Stimulated activated CD8-positive, alpha-beta memory T cell treated with anti-CD3 and anti-CD28 coated beads, Interleukin-15, amount 100 ng/mL, for 4 hours (primary cell): ENCODE results near the gene TBC1D16.

ENCODE experiments used
- DNase-seq, 2 donors: peaks; one replicate each; pipeline ENCODE4 v3.0.0-alpha.2; 2020; ENCODE audit warnings: low read depth in 2 of 2

TBC1D16 gene

DNA sequence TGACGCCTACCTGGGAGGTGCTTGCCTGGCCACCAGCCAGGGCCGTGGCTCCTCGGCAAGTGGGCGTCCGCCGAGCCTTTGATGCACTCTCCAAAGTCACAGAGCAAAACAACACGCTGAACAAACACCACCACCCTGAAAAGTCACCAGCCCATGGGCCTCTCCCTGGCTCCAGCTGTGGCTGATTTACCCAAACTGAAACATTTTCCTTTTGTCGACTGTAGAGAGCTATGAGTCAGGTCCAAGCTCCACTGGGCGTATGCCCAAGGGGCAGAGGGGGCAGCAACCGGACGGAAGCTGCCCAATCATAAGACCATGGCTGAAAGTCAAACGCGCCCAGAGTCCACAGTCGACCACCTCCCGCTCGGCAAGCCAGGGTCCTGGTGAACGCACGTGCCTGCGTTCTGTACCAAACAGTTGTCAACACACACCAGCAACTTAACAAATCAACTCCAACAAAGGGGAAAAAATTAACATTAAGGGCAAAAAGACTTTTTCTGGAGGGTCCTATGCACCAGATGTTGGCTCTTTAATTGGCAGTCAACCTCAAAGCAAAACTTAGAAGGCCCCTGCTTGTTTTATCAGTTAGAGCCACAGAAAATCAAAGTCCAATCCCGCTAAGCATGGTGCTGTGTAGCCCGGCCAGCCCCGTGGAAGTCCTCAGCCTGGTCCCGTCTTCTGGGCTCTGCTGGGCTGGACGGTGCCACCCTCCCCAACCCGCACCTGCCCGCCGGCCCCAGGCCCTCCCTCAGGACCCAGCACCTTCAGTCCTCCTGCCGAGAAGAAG is 47.3 kb downstream of the TBC1D16 start:
- DNase-seq: no peak

DNA sequence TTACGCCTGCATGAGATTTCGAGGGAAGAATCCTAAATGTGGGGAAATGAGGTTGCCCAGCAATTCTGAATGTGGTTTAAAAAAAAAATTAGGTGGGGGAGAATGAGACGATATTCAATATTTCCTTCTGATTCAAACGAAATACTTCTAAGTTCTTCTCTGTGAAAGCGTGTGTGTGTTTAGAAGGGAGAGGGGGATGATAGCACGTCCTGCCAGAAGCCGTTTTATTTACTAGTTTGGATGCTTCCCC is 47.8 kb downstream of the TBC1D16 start:
- DNase-seq: no peak

DNA sequence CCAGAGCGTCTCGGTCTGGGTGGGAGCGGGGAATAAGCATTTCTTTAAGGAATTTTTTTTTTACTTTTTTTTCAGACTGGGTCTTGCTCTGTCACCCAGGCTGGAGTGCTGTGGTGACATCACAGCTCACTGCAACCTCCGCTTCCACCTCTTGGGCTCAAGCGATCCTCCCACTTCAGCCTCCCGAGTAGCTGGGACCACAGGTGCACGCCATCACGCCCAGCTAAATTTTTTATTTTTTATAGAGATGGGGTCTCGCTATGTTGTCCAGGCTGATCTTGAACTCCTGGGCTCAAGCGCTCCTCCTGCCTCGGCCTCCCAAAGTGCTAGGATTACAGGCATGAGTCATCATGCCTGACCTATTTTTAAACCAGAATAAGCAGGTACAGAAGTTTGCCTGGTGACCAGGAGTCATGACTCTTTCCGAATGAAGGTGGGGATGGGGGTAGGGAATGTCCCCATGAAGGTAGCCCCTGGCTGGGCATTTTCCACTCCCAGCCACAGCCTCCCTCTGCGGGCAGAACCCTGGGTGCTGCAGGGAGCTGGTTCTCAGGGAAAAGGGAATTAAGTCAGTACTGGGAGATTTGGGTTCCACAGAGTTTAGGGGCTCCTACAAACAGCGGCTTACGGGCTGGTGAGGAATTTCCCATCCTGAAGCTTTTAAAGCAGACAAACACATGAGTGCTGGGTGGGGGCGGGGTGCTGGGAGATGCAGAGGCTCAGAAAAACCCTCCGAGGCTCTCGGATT is 48.3 kb downstream of the TBC1D16 start:
- no peak for DNase-seq

DNA sequence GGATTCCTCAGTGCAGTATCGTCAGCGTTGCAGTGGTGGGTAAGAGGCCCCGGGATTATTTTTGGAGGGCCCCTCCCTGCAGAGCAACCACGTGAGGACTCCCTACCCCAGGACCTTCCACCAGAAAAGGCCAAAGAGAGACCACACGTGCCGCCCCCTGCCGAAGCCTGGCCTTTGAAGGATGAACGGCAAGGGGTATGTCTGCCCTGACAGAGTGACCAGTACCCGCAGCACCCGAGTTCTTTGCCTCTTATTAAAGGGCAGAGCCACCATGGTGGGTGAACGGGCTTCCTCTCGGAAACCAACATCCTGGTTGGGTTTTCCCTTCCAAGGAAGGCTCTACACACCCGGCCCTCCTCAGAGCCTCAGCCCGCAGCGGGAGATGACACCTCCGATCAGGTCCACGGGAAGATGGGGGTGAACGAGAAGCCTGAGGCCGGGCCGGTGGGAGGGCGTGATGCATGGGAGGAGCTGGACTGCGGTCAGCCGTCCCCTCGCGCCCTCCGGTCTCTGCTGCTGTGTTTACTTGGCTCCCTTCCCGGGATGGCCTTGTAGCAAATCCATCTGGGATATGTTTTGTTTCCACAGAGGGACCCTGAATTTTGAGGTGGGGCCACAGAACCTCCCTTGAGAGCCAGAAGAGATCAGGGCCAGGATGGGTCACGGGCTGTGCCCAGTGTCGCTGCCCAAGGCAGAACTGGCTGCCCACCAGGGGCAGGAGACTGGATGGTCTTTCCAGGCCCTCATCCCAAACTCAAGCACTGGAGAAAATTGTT is 49.1 kb downstream of the TBC1D16 start:
- no peak for DNase-seq

DNA sequence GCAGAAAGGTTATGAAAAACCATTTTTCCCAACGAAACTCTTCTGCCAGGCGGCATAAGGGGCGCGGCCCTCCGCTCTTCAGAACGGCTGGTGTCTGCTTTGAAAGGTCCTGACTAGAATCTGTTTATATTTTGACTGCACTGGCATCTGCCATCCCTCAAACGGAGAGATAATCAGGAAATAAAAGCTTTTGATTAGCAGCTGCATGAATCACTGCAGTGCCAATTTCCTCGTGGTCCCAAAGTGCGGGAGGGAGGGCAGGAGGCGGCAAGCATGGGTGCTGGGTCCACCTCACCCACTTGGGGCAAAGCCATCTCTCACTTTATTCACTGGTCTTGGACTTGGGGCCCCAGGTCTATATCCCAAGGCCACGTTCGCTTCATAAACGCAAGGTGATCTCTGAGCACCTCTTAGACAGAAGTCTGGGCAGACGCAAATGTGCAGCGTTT is 49.7 kb downstream of the TBC1D16 start:
- no peak for DNase-seq

DNA sequence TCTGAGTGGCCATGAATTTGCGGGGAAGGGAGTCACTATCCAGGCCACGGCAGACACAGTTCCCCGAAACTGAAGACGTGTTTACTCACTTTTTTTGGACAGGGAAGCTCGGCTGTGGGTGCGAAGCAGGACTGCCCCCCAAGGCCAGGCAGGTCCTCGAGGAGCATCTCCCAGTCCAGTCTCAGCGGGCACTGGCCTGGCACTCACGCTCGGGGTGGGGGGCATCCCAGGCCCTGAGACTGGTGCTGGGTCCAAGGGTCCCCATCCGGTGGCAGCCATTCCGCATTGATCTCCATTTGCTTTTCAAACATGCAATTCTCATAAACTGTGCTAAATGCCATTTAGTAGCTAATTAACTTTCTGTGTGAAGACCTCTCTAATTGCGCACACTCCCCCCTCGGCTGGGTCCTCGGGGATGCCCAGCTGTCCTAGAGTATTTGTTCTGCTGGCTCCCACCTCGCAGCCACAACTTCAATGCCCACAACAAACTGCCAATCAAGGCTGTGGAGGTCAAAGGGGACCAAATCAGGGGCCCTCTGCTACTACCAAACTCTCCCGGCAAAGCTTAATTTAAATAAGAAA is 50.2 kb downstream of the TBC1D16 start:
- no peak for DNase-seq

DNA sequence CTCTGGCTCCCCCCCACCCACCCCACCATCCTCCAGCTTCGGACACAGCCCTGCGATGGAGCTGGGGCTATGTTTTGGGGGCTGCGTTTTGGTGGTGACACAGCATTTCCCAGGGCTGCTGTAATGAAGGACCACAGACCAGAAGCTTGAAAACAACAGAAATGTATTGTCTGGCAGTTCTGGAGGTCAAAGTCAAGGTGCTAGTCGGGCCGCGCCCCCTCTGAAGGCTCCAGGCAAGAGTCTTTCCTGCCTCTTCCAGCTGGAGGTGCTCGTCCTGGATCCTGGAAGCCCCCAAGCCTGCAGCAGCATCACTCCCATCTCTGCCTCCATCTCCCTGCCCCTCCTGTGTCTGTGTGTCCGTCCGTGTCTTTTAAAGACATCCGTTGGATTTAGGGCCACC is 50.8 kb downstream of the TBC1D16 start:
- DNase-seq: no peak

DNA sequence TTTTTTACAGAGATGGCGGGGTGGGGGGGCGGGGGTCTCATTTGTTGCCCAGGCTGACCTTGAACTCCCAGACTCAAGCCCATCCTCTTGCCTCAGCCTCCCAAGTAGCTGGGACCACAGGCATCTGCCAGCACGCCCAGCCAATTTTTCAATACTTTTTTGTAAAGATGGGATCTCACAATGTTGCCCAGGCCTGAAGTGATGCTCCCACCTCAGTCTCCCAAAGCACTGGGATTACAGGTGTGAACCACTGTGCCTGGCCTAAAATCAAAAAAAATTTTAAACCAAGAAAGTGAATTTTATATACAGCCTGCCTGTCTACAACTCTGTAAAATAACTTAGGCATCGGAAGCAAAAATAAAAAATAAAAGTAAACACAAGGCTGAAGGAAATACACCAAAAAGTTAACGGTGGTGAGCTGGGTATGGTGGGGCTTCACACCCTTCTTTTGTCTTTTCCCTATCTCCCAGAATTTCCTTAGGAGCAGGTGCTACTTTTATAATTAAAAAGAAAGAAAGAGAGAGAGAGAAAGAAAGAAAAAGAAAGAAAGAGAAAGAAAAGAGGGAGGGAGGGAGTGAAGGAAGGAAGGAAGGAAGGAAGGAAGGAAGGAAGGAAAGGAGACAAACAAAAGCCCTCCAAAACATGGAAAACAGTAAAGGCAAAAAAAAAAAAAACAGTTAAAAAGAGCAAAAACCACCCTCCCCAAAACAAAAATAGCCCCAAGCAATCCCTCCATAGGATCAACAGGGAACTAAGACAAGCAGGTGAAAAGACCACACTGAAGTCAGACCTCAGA is 51.4 kb downstream of the TBC1D16 start:
- DNase-seq: no peak

DNA sequence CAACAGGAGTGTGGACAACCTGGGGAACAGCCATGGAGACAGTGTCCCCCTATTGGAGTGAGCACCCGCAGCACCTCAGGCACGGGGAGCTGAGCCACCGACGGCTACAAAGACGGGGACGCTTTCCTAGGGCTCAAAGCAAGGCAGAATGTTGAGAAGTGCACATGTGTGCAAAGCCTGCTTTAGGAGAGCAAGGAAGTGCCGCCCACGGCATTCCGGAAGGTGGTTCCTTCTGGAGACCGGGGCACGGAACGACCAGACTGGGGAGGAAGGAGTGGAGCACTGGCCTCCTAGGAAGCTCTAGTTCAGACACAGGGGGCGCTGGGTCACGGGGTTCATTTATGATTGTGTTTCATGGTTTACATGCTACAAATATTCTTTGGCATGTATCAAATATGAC is 52.2 kb downstream of the TBC1D16 start:
- DNase-seq: no peak

DNA sequence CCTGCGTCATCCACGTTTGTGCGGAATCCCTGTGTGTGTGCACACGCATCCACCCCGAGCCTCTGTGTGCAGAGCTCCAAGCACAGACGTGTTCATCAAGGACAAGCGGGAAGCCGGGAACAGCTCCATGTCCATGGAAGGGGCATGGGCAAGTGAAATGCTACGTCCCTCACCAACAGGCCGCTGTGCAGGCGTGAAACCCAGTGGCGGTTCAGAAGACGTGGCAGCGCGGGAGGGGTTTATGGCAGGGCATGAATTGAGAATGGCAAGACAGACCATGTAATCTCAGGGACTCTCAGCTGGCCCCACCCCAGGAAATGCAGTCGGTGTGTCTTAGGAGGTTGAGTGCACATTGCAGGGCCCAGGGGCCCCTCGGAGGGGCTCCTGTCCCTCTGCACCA is 52.7 kb downstream of the TBC1D16 start:
- DNase-seq: no peak

DNA sequence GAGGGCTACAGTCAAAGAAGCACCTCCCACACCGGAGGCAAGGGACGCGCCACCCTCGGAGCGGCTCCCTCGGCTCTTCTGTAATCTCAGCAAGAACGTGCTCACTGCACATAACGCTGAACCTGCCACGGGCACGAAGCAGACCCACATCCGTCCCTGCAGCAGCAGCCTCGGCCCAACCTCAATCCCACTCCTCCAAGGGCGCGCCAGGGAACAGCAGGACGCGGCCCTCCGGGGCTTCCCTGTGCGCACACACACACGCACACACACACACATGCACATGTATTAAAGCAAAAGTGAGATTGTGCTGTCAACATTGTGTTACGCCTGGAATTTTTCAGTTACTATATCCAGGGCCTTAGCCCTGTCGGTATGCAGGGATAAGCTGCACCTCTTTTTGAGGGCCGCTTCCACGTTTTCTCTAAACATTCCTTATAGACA is 54.0 kb downstream of the TBC1D16 start:
- no peak for DNase-seq

DNA sequence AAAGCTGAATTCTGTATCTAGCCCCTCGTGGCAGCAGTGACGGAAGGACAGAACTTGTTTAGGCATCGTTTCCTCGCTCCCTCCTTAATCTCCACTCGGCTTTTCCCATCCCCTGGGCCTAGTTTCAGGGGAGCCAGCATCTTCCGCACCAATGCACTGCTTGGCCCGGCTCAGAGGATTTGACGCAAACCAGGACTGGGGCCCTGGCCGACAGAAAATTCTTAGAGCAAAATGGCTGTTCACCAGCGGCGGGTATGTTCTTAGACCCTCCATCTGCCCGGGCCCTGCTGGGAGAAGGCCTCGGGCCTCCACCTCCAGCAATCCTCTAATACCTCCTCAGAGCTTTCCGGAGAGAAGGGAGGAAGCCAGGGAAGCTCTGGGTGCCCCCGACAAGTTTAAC is 54.6 kb downstream of the TBC1D16 start:
- DNase-seq: no peak

DNA sequence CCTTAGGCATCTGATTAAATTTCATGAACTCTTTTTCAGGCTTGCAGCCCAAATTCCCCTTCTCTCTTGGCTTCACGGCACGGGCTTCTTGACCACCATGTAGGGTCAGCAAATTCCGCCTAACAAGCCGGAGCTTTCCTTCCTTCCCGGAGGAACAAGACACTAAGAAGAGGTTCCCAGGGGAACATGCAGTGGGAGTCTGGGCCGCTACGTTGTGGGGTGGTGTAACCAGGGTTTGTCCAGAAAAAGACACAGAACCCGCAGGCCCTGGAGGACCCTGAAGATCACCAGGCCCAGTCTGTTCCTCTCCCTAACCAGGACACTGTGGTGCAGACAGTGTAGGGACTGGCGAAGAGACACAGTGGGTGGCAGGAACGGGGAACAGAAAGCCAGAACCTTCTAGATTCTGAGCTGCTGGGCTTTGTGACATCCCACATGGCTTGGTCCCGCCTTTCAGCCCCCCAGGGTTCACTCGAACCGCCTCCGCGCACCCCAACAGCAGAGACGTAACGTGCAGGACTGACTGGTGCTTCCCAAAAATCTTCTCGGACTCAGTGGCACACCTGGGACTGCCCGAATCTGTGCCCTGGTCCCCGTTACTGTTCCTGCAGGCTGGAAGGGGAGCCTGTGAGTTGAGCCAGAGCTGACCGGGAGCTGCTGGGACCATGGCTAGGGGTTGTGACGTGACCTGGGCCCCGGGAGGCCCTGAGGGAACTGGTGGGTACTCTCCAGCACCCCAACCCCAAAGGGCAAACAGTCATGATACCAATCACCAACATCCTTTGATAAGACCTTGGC is 55.2 kb downstream of the TBC1D16 start:
- no peak for DNase-seq

DNA sequence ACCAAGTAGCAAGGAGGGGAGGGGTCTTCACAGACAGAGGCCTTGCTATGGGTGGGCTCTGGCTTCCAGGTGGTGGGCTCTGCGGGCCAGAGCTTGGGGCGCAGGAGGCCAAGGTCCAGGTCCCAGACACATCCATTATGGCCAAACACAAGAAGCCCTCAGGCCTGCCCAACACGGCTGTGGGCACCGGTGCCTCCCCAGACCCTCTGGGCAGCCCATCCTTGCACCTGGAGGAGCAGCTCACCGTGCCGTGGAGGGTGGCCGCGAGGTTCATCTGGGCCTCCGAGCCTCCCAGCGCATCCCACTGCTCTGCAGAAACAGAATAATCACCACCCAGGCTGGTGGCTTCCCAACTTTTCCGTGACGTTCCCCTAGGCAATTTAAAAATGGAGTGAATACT is 55.9 kb downstream of the TBC1D16 start:
- no peak for DNase-seq

DNA sequence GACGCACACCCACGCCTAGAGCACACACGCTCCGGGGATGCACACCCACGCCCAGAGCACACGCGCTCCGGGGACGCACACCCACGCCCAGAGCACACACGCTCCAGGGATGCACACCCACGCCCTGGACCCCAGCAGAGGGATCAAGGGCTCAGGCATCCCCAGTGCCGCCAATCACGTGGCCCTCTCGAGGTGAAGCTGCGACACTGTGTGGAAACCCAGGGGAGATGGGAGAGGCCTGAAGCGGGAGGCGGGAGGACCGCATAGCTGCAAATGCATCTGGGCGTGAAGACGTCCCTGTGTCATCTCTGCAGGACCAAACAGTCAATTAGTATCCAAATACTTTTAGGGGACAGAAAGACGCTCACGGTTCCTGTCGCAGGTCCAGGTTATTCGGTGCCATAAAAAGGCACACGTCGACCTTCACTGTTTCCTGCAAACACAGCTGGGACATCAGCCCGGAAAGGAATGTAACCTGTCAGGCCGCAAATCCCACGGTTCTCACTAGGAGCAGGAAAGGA is 56.4 kb downstream of the TBC1D16 start:
- no peak for DNase-seq

DNA sequence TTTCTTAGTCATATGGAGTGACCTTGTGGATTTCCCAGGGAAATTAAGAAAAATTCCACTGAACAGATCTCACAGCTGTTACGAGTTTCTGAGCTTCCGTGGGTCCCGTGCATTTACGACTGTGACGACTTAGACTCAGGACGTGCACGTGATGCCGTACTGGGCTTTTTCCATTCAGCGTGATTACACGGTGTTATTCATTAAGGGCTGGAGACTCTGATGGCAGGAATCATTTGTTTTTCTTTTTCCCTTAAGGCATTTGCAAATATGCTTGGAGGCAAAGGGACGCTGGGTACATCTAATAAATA is 57.2 kb downstream of the TBC1D16 start:
- DNase-seq: no peak

DNA sequence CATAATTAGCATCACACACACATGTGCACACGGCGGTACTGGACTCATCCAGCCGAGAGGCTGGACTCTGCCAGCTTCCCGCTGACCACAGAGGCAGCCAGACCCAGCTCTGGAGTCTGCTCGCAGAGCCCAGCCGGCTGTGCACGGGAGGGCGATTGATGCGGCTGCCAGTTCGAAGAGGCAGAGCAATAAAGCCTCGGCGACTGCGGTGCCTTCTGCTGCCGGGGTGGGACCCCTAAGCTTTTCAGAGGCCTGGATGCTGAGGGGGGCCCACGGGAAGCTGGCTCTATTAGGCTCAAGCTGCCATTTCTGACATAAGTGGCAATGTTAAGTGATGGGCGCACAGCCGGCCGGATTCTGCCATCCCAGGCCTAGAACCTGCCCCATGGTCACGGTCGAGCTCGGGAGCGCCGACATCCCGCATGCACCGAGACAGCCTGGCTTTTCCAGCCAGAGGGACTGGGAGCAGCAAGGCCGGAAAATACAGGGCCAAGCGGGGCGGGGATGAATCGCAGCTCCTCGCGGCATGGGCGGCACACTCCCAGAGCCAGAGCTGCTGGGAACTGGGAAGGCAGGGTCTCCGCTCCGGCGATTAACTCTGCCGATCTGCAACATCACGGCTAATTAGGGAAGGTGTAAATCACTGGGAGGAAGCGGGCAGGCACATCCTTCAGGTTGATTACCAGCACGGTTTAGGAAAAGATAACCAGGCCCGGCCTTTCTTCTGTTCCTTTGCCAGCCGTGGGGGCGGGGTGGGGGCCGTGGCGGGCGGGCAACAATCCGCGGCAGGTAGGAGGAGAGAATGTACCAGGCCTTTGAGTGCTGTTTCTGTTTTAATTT is 57.7 kb downstream of the TBC1D16 start:
- no peak for DNase-seq

DNA sequence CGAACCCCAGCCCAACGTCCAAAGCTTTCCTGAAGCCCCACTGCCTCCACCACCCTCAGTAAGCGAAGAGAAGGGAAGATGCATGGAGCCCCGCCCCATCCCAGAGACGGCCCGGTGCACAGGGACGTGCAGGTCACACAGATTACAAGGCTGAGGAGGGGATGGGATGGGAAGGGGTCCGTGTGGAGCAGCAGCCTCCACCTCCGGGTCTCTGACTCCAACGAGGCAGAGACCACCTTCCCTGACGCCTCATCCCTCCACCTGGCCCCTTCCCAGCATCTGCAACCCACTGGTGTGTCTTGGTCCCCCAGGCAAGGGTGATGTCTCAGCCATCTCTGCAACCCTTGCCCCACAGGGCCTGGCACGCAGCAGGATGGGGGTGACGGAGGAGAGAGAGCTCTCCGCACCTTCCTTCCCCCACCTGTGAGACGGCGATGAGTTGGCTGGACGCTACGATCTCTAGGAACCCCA is 58.5 kb downstream of the TBC1D16 start:
- no peak for DNase-seq

DNA sequence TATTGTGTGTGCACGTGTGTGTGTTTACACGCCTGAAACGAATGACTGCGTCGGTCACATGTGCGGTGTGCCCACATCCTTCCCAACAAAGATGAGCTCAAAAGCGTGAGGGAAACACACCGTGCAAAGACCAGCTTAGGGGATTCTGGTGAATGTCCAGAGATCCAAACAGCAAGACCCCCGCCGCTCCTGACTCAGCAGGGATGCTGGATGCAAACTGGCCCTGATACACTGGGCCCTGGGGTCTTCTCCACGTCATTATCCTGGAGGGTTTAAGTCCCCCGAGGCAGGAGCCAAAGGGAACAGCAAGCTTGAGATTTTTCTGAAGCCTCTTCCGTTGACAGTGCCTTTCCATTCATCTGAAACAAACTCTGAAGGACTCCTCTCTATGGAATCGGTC is 59.2 kb downstream of the TBC1D16 start:
- DNase-seq: no peak
